DND-41 (cell line): ENCODE results near the gene OR52L1.

ENCODE experiments used
- ATAC-seq: fragments of 200-7000 bp; cut with Tn5 transposase; 3 replicates; pipeline ENCODE4 v1.9.1; 2021; ENCODE audit warnings: low read depth; ENCODE audit not compliant: insufficient read depth
- DNase-seq: peaks from one replicate; pipeline ENCODE4 v3.0.0-alpha.2; 2020
- H2AFZ ChIP-seq: 2 replicates; pipeline ENCODE4 v1.6.0; 2012; ENCODE audit warnings: low read depth, low read length
- H3K27ac ChIP-seq: 2 replicates; pipeline ENCODE4 v1.5.1; 2012; ENCODE audit warnings: low read length, inconsistent platforms
- H3K27me3 ChIP-seq: fragments of 200-600 bp; sonication (generic); 2 replicates; pipeline ENCODE4 v1.6.0; 2012; ENCODE audit warnings: low read length, mild to moderate bottlenecking, inconsistent platforms; ENCODE audit not compliant: insufficient read depth, poor library complexity
- H3K36me3 ChIP-seq: 2 replicates; pipeline ENCODE4 v1.5.1; 2012; ENCODE audit warnings: low read length, inconsistent platforms; ENCODE audit not compliant: insufficient read depth
- H3K4me1 ChIP-seq: 2 replicates; pipeline ENCODE4 v1.5.1; 2012; ENCODE audit warnings: mild to moderate bottlenecking, low read length; ENCODE audit not compliant: insufficient read depth
- H3K4me2 ChIP-seq: 2 replicates; pipeline ENCODE4 v1.6.0; 2012; ENCODE audit warnings: mild to moderate bottlenecking, moderate library complexity, low read length, inconsistent platforms; ENCODE audit not compliant: insufficient read depth
- H3K4me3 ChIP-seq, 2 experiments: fragments of 200-600 bp in 1 of 2; shearing (Covaris generic) in 1 of 2; 2 replicates each; pipeline ENCODE4 v1.5.1; 2012 to 2016; ENCODE audit warnings: inconsistent platforms in 2 of 2, low read length in 2 of 2, mild to moderate bottlenecking in 2 of 2, low read depth in 1 of 2, moderate library complexity in 1 of 2
- H3K79me2 ChIP-seq: 2 replicates; pipeline ENCODE4 v1.6.0; 2012; ENCODE audit warnings: low read length, inconsistent platforms; ENCODE audit not compliant: insufficient read depth
- H3K9ac ChIP-seq: 2 replicates; pipeline ENCODE4 v1.6.0; 2012; ENCODE audit warnings: low read depth, mild to moderate bottlenecking, inconsistent platforms, low read length, moderate library complexity
- H3K9me3 ChIP-seq: 2 replicates; pipeline ENCODE4 v1.5.1; 2012; ENCODE audit warnings: low read length, moderate library complexity, mild to moderate bottlenecking, inconsistent platforms; ENCODE audit not compliant: insufficient read depth, severe bottlenecking
- H4K20me1 ChIP-seq: 2 replicates; pipeline ENCODE4 v1.6.0; 2012; ENCODE audit warnings: low read length; ENCODE audit not compliant: insufficient read depth
- EZH2 ChIP-seq: IDR thresholded peaks from 3 replicates; pipeline ENCODE4 v1.6.1; 2012; ENCODE audit warnings: borderline replicate concordance, low read depth, mild to moderate bottlenecking, moderate library complexity, low read length, inconsistent platforms; ENCODE audit not compliant: severe bottlenecking
- TF ChIP-seq, protein P1 (sequence below): IDR thresholded peaks from 2 replicates; pipeline ENCODE4 v1.5.1; 2012; ENCODE audit warnings: borderline replicate concordance, low read length, moderate library complexity, mild to moderate bottlenecking; ENCODE audit not compliant: poor library complexity, severe bottlenecking; ENCODE audit errors: extremely low read depth

Gene OR52L1

DNA sequence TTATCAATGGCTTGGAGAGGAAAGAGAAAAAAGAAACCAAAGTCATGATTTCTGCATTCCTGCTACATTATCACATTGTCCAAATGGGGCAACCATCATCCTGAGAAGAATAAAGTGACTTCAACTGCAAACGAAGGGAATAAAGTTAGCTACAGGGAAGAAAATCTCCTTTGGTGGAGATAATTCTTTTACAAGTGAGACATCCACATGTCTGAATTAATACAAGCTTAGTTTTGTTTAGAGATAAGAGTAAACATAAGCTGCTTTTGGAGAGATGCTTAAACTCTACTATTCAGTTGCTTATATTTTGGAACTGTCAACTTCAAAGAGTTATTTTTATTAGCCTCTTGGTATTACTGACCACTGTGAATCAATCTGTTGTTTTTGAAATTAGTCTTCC is at the start of gene OR52L1:
OR52L1 (minus strand) TSS at position 101 of the 400 bp plus-strand sequence; CDS start at position 46, 55 bp downstream.
- no peaks in the 10 kb centered on the region for H3K4me1 ChIP-seq

DNA sequence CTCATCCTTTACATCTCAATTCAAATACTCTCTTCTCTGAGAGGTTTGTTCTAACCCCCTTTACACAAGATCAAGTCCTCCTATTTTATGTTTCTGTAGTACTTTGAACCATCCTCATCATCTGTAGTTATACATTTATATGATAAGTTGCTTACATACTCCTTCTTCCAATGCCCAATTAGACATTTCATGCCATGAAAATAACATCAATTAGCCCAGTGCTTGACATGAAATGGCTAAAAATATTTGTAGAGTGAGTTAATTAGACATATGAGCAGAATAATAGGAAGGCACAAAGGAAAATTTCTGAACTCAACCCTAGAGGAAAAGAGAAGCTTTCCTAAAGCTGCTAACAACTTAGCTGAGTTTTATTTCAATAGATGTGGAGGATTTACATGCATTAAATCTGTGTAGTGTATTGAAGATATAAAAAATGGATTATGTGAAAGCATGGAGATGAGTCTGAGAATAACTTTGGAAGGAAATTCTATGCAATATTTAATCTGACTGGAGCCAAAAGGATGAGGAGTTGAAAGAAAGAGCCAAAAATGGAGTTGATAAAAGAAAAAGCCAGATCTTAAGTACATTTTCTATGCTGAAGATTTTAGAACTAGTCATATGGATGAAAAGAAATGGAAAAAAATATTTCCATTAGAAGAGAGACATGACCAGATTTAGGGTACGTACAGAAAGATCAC is 44.1 kb upstream of the OR52L1 start, which contains the start of gene OR56A1:
OR56A1 (minus strand) TSS at position 51 of the 698 bp plus-strand sequence. CDS start 3,066 bp downstream, outside the sequence.
- Histone ChIP-seq H2AFZ (no peak within 1 kb of the TSS), H3K27me3 (peaks cover 23% of the 10 kb centered on the region), H3K36me3 (no peaks in the 10 kb centered on the region), H4K20me1 (no peaks in the 10 kb centered on the region), H3K4me3 (no peak within 1 kb of the TSS), H3K27ac (no peak within 1 kb of the TSS), H3K9me3 (no peaks in the 10 kb centered on the region), H3K4me1 (no peaks in the 10 kb centered on the region), H3K79me2 (no peaks in the 10 kb centered on the region), H3K4me2 (no peak within 1 kb of the TSS), H3K9ac (no peak within 1 kb of the TSS)
- no peak for TF ChIP-seq EZH2
- TF ChIP-seq, protein P1, sequence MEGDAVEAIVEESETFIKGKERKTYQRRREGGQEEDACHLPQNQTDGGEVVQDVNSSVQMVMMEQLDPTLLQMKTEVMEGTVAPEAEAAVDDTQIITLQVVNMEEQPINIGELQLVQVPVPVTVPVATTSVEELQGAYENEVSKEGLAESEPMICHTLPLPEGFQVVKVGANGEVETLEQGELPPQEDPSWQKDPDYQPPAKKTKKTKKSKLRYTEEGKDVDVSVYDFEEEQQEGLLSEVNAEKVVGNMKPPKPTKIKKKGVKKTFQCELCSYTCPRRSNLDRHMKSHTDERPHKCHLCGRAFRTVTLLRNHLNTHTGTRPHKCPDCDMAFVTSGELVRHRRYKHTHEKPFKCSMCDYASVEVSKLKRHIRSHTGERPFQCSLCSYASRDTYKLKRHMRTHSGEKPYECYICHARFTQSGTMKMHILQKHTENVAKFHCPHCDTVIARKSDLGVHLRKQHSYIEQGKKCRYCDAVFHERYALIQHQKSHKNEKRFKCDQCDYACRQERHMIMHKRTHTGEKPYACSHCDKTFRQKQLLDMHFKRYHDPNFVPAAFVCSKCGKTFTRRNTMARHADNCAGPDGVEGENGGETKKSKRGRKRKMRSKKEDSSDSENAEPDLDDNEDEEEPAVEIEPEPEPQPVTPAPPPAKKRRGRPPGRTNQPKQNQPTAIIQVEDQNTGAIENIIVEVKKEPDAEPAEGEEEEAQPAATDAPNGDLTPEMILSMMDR = no peak
- ATAC-seq = no peak
- no peak for DNase-seq

More for the DNA sequence above, at the start of gene OR52L1:
- Histone ChIP-seq H3K9ac (no peak within 1 kb of the TSS), H2AFZ (no peak within 1 kb of the TSS), H3K4me3 (no peak within 1 kb of the TSS), H3K36me3 (no peaks in the 10 kb centered on the region), H3K4me2 (no peak within 1 kb of the TSS), H3K79me2 (no peaks in the 10 kb centered on the region), H3K27ac (no peak within 1 kb of the TSS), H4K20me1 (no peaks in the 10 kb centered on the region), H3K9me3 (peaks cover 1% of the 10 kb centered on the region), H3K27me3 (peaks cover 3% of the 10 kb centered on the region)
- TF ChIP-seq, protein P1 = no peak
- TF ChIP-seq EZH2 = no peak
- DNase-seq = no peak
- no peak for ATAC-seq

DNA sequence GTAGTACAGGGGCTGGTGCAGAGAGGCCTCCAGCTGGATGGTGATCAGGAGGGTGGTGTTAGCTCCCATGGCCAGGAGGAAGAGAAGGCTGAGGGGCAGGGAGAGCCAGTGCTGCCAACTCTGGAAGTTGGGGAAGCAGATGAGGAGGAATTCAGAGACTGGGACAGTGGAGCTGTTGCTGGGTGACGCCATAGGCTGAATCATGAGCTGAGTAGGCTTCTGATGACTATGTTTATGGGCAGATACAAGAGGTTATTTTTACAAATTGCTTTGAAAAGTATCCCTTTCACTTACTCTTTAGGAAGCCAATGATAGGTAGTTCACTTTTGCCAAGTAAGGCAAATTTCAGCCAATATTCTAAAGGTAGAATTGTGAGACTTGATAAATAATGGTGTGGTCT is 40.7 kb upstream of the OR52L1 start:
- no peaks in the 10 kb centered on the region for H3K79me2 ChIP-seq
- H3K4me2 ChIP-seq = no peak overlapping the region
- H4K20me1 ChIP-seq = no peaks in the 10 kb centered on the region
- peaks cover 30% of the 10 kb centered on the region for H3K27me3 ChIP-seq
- H3K27ac ChIP-seq = no peak overlapping the region
- no peaks in the 10 kb centered on the region for H3K36me3 ChIP-seq
- no peaks in the 10 kb centered on the region for H3K4me1 ChIP-seq
- no peak overlapping the region for H3K9ac ChIP-seq
- TF ChIP-seq, protein P1 = no peak
- no peak for TF ChIP-seq EZH2
- no peak overlapping the region for H3K4me3 ChIP-seq
- DNase-seq (no peak), ATAC-seq (no peak)
- H2AFZ ChIP-seq = no peak overlapping the region
- no peaks in the 10 kb centered on the region for H3K9me3 ChIP-seq
